Heart right ventricle (tissue), 16 donors: ENCODE results near the gene MUC5AC. TPM values are rescaled to one million over a fixed set of nuclear protein-coding genes. Genes with fewer than 3 reads are reported as not detected.

Source experiments
- ATAC-seq, 8 donors: fragments of 200-7000 bp; cut with Tn5 transposase; one replicate each; pipeline ENCODE4 v1.9.1; 2020; ENCODE audit warnings: mild to moderate bottlenecking in 8 of 8, moderate library complexity in 8 of 8, moderate number of reproducible peaks in 1 of 8
- DNase-seq, 2 donors: peaks; one replicate each; pipeline ENCODE4 v3.0.0-alpha.2; 2020
- H3K27ac ChIP-seq, 10 donors: fragments of 200-600 bp; sonication (generic) in 2 of 10; one replicate each; pipeline versions ENCODE4 v1.5.0 to v1.8.0; 2020 to 2022; ENCODE audit warnings: mild to moderate bottlenecking in 3 of 10
- H3K27me3 ChIP-seq, 7 donors: fragments of 200-600 bp; one replicate each; pipeline ENCODE4 v1.8.0; 2021 to 2022; ENCODE audit warnings: mild to moderate bottlenecking in 2 of 7
- H3K36me3 ChIP-seq, 9 donors: fragments of 200-600 bp; sonication (generic) in 1 of 9; one replicate each; pipeline versions ENCODE4 v1.5.0 to v1.8.0; 2020 to 2022; ENCODE audit warnings: mild to moderate bottlenecking in 2 of 9
- H3K4me1 ChIP-seq, 9 donors: fragments of 200-600 bp; sonication (generic) in 1 of 9; one replicate each; pipeline versions ENCODE4 v1.5.0 to v1.8.0; 2020 to 2022; ENCODE audit warnings: mild to moderate bottlenecking in 4 of 9
- H3K4me3 ChIP-seq, 10 donors: fragments of 200-600 bp; sonication (generic) in 2 of 10; one replicate each; pipeline versions ENCODE4 v1.5.0 to v1.8.0; 2020 to 2022; ENCODE audit warnings: mild to moderate bottlenecking in 7 of 10, moderate library complexity in 2 of 10
- H3K9me3 ChIP-seq, 11 donors: fragments of 200-600 bp in 10 of 11; sonication (generic) in 2 of 11; one replicate each; pipeline versions ENCODE4 v1.5.0 to v1.8.0; 2013 to 2022; ENCODE audit warnings: mild to moderate bottlenecking in 2 of 11, control low read depth in 1 of 11, moderate library complexity in 1 of 11
- WGBS, 2 donors: extraction: QIAGEN DNeasy Blood & Tissue Kit; methylation state at CpG; one replicate each; pipeline ENCODE4 v1.1.7; 2013; ENCODE audit warnings: inconsistent platforms in 1 of 2; 5-methylcytosine and 5-hydroxymethylcytosine counted together
- intact Hi-C, 10 donors: fragments of 100-400 bp; cut with DNase I; formaldehyde crosslinking; loops; one replicate each; pipeline versions ENCODE4 v1.11.1 to v1.14.2; 2022
- polyA plus RNA-seq, 2 donors: library from polyadenylated mRNA; stranded (reverse); fragments of 200-250 nt; gene quantifications; one replicate each; pipeline ENCODE4 v1.2.3, GENCODE V29; 2013
- total RNA-seq, 10 donors: library from RNA; stranded (reverse); fragmentation: NEBNext Ultra II Directional in 3 of 10; extraction: Animal tissue kit (Norgen Biotek cat#: 25700) in 3 of 10; gene quantifications; one replicate each; pipeline versions ENCODE4 v1.2.1 to v1.2.4, GENCODE V29; 2021 to 2023
- TF ChIP-seq, protein P1 (sequence below), 9 donors: fragments of 200-600 bp; sonication (generic) in 2 of 9; IDR thresholded peaks; one replicate each; pipeline versions ENCODE4 v1.5.0 to v1.8.0; 2021 to 2022; ENCODE audit warnings: antibody characterized with exemption in 9 of 9, mild to moderate bottlenecking in 5 of 9, moderate library complexity in 1 of 9
- donor health status: Arrhythmogenic right ventricular cardiomyopathy.
- donor health status: ischemic (EF 13 %, LVEDD 7.1; RV severe dilation, severe dysfunction).
- donor health status: healthy with polysubstance abuse.
- donor health status: DM: no; HTN: yes; CAD: no.
- donor health status: DM: no; HTN: no; CAD: no.
- donor health status: ischemic (EF 25% LVEDD 6.9; RV normal size, moderate dysfunction).
- donor health status: ischemic (EF 25% LVEDD 5.7; RV mildly dilated, moderate dysfunction).
- donor health status: healthy.
- donor health status: DM: yes; HTN: yes; CAD: no.
- donor health status: Ischemic cardiomyopathy.
- donor health status: ischemic (EF 35%, LVEDD 5.7; RV mildly dilated, moderate dysfunction).
- donor health status: nonischemic (EF 11% LVEDD 7.7; RV severe dilation, severe dysfunction).
- donor health status: DM: yes; HTN: yes; CAD: no.
- donor health status: PGD.
- donor health status: ischemic (EF 29% LVEDD 5.4; RV normal size, mild dysfunction).
- donor health status: nonischemic (EF 23%, LVEDD 6.1; RV moderate dilation, normal function).

Gene MUC5AC
- total and polyA plus RNA-seq, 12 donors: not detected

DNA sequence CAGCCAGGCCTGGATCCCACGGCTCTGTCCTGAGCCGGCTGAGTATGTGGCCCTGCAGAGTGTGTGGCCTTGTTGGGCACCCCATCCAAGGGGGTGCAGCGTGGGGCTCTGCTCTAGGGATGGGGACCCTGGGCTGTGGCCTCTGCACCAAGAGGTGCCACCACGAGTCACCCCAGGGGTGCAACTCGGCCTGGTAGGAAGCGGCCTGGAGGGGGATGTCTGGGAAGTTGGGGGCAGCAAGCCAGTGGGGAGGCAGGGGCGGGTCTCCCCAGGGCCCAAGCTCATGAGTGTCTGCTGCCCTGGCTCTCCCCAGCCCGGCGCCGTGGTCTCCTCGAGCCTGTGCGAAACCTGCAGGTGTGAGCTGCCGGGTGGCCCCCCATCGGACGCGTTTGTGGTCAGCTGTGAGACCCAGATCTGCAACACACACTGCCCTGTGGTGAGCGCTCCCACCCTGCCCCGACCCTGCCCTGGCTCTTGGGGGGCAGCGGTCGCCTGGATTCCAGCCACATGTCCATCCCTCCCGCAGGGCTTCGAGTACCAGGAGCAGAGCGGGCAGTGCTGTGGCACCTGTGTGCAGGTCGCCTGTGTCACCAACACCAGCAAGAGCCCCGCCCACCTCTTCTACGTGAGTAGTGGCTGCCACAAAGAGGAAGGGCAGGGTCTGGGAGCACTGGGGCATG, 40.9 kb downstream of the MUC5AC start:
- DNase-seq: no peak
- Histone ChIP-seq H3K4me1 (peaks cover 0 to 7% (median 3%) of the 10 kb centered on the region in 9 donors), H3K9me3 (no peaks in the 10 kb centered on the region), H3K27me3 (peaks cover 0 to 69% (median 60%) of the 10 kb centered on the region in 7 donors), H3K27ac (no peak overlapping the region), H3K36me3 (no peaks in the 10 kb centered on the region), H3K4me3 (no peak overlapping the region)
- ATAC-seq: no peak
- intact Hi-C loops: no loop called here
- TF ChIP-seq, protein P1, sequence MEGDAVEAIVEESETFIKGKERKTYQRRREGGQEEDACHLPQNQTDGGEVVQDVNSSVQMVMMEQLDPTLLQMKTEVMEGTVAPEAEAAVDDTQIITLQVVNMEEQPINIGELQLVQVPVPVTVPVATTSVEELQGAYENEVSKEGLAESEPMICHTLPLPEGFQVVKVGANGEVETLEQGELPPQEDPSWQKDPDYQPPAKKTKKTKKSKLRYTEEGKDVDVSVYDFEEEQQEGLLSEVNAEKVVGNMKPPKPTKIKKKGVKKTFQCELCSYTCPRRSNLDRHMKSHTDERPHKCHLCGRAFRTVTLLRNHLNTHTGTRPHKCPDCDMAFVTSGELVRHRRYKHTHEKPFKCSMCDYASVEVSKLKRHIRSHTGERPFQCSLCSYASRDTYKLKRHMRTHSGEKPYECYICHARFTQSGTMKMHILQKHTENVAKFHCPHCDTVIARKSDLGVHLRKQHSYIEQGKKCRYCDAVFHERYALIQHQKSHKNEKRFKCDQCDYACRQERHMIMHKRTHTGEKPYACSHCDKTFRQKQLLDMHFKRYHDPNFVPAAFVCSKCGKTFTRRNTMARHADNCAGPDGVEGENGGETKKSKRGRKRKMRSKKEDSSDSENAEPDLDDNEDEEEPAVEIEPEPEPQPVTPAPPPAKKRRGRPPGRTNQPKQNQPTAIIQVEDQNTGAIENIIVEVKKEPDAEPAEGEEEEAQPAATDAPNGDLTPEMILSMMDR (IDR thresholded peaks at IDR 0.05): no peak
- 71 to 81% methylated on average over 23 to 26 of the region's 26 CpGs for WGBS, 2 donors

DNA sequence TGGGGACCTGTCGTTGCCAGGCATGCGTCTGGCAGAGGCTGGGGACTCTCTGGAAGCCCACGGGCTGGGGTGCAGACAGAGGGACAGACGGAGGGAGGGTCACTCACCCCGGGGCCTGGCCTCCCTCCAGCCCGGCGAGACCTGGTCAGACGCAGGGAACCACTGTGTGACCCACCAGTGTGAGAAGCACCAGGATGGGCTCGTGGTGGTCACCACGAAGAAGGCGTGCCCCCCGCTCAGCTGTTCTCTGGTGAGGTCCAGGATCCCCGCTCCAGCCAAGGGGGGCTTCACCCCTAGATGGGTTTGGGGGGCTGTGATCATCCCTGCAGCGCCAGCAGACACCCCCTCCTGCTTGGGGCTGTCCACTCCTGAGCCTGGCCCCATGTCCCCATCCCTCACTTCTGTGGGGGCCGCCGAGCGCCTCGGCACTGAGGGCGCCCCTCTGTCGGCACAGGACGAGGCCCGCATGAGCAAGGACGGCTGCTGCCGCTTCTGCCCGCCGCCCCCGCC, 41.5 kb downstream of the MUC5AC start:
- DNase-seq (no peak), ATAC-seq (no peak)
- Histone ChIP-seq H3K27ac (no peak overlapping the region), H3K4me1 (peaks cover 0 to 7% (median 3%) of the 10 kb centered on the region in 9 donors), H3K9me3 (no peaks in the 10 kb centered on the region), H3K36me3 (no peaks in the 10 kb centered on the region), H3K4me3 (no peak overlapping the region), H3K27me3 (peaks cover 0 to 69% (median 66%) of the 10 kb centered on the region in 7 donors)
- TF ChIP-seq, protein P1 (IDR thresholded peaks at IDR 0.05): no peak
- WGBS, 2 donors: 72 to 75% methylated on average over 27 of the region's 27 CpGs
- intact Hi-C loops: no loop called here

DNA sequence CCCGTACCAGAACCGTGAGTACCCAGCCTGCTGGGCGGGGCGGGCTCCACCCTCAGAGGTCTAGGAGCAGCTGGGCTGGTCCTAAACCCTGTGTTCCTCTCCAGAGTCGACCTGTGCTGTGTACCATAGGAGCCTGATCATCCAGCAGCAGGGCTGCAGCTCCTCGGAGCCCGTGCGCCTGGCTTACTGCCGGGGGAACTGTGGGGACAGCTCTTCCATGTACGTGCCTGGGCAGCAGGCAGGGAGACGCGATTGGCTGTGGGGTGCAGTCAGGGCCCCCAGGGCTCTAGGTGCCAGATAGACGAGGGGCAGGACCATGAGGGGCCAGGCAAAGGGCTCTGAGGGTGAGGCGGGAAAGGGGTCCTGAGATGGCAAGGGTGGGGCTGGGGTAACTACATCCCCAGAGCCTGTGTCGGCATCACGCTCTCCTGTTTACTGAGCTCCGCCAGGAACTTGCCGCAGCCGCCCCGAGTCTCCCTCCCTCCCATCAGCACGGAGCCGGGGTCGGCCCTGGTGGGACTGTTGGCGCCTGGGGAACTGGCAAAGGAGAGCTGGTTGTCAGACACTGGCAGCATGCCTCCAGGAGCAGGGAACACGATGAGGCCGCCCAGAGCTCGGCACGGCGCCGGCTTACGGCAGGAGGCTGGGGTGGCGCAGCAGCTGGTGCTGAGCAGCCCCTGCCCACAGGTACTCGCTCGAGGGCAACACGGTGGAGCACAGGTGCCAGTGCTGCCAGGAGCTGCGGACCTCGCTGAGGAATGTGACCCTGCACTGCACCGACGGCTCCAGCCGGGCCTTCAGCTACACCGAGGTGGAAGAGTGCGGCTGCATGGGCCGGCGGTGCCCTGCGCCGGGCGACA, 42.2 kb downstream of the MUC5AC start:
- no peak for ATAC-seq
- intact Hi-C loops: loop anchor here in 7 of 10 donors (5.0 kb wide), 4 partner anchors 107 to 377 kb away; partner anchors contain the start of gene TOLLIP (in 1 of the 7)
- TF ChIP-seq, protein P1 (IDR thresholded peaks at IDR 0.05): no peak
- no peak for DNase-seq
- no peak overlapping the region for H3K4me3 ChIP-seq
- H3K27me3 ChIP-seq: peaks cover 0 to 69% (median 68%) of the 10 kb centered on the region in 7 donors
- peaks cover 0 to 7% (median 3%) of the 10 kb centered on the region in 9 donors for H3K4me1 ChIP-seq
- no peaks in the 10 kb centered on the region for H3K9me3 ChIP-seq
- H3K27ac ChIP-seq: no peak overlapping the region
- 72 to 76% methylated on average over 47 of the region's 47 CpGs for WGBS, 2 donors
- no peaks in the 10 kb centered on the region for H3K36me3 ChIP-seq

DNA sequence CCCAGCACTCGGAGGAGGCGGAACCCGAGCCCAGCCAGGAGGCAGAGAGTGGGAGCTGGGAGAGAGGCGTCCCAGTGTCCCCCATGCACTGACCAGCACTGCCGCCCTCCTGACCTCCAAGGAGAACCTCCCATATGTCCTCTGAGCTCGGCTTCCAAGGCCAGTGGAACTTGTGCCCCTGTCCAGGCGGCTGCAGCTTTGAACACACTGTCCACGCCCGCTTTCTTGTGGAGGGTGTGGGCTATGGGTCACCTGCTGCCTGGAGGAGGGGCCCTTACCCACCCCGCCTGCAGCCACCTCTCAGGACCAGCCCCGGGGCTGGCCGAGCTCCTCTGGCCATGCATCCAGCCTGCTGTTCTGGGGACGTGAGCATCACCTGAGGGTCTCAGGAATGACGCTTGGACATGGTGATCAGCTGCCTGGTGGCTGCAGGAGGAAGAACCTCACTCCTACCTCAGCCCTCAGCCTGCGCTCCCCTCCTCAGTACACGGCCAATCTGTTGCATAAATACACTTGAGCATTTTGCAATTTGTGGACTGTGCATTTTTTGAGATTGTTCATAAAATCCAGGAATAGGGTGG, 42.9 kb downstream of the MUC5AC start:
- no peaks in the 10 kb centered on the region for H3K9me3 ChIP-seq
- no peak overlapping the region for H3K4me3 ChIP-seq
- no peak overlapping the region for H3K27ac ChIP-seq
- H3K4me1 ChIP-seq: peaks cover 0 to 7% (median 3%) of the 10 kb centered on the region in 9 donors
- DNase-seq: no peak
- no peak for ATAC-seq
- intact Hi-C loops: loop anchor here in 7 of 10 donors (5.0 kb wide), 4 partner anchors 107 to 377 kb away; partner anchors contain the start of gene TOLLIP (in 1 of the 7)
- no peaks in the 10 kb centered on the region for H3K36me3 ChIP-seq
- TF ChIP-seq, protein P1 (IDR thresholded peaks at IDR 0.05): no peak
- peaks cover 0 to 69% (median 60%) of the 10 kb centered on the region in 7 donors for H3K27me3 ChIP-seq
- WGBS, 2 donors: 70 to 77% methylated on average over 16 of the region's 16 CpGs
